Spleen (tissue), 11 donors: Measurements from ENCODE around the gene VEGFC. TPM values are rescaled to one million over a fixed set of nuclear protein-coding genes. Genes with fewer than 3 reads are reported as not detected.

Experiments used
- DNase-seq: peaks from one replicate; pipeline ENCODE4 v3.0.0-alpha.2; 2020
- H3K27ac ChIP-seq, 8 donors: fragments of 200-600 bp; sonication (generic) in 7 of 8; 1 replicate in 4 of 8; 2 replicates in 4 of 8; pipeline versions ENCODE4 v1.5.0 to v1.8.0; 2016 to 2021; ENCODE audit warnings: inconsistent platforms in 4 of 8, mild to moderate bottlenecking in 4 of 8, moderate library complexity in 1 of 8
- H3K27me3 ChIP-seq, 7 donors: fragments of 200-600 bp; sonication (generic) in 6 of 7; replicated peaks in 1 of 7; 1 replicate in 4 of 7; 2 replicates in 3 of 7; pipeline versions ENCODE4 v1.5.0 to v1.8.0; 2016 to 2021; ENCODE audit warnings: inconsistent platforms in 3 of 7, mild to moderate bottlenecking in 1 of 7
- H3K36me3 ChIP-seq, 6 donors: fragments of 200-600 bp; sonication (generic) in 5 of 6; 1 replicate in 4 of 6; 2 replicates in 2 of 6; pipeline versions ENCODE4 v1.5.0 to v1.8.0; 2016 to 2021; ENCODE audit warnings: inconsistent platforms in 2 of 6
- H3K4me1 ChIP-seq, 6 donors: fragments of 200-600 bp; sonication (generic) in 5 of 6; 1 replicate in 3 of 6; 2 replicates in 3 of 6; pipeline versions ENCODE4 v1.5.0 to v1.8.0; 2016 to 2021; ENCODE audit warnings: inconsistent platforms in 3 of 6
- H3K4me3 ChIP-seq, 8 donors: fragments of 200-600 bp; sonication (generic) in 7 of 8; 1 replicate in 4 of 8; 2 replicates in 4 of 8; pipeline versions ENCODE4 v1.5.0 to v1.8.0; 2016 to 2021; ENCODE audit warnings: inconsistent platforms in 4 of 8, mild to moderate bottlenecking in 4 of 8, moderate library complexity in 2 of 8
- H3K9me3 ChIP-seq, 8 donors: fragments of 200-600 bp; sonication (generic) in 7 of 8; 1 replicate in 4 of 8; 2 replicates in 4 of 8; pipeline versions ENCODE4 v1.5.0 to v1.8.0; 2016 to 2021; ENCODE audit warnings: inconsistent platforms in 4 of 8
- CTCF ChIP-seq, 11 experiments: fragments of 200-600 bp in 7 of 11; fragments of 450-650 bp in 4 of 11; sonication (generic) in 4 of 11; IDR thresholded peaks in 8 of 11; conservative IDR thresholded peaks in 3 of 11; 1 replicate in 7 of 11; 2 replicates in 4 of 11; pipeline versions ENCODE4 v1.4.0 to v1.8.0; 2016 to 2021; ENCODE audit warnings: antibody characterized with exemption in 11 of 11, inconsistent platforms in 4 of 11, mild to moderate bottlenecking in 1 of 11
- POLR2A ChIP-seq, 3 donors: fragments of 450-650 bp; IDR thresholded peaks; one replicate each; pipeline ENCODE4 v1.5.1; 2017; ENCODE audit warnings: antibody characterized with exemption in 3 of 3, mild to moderate bottlenecking in 1 of 3
- POLR2AphosphoS5 ChIP-seq, 3 donors: sonication (generic); formaldehyde crosslinking; IDR thresholded peaks; one replicate each; pipeline ENCODE4 v1.5.1; 2017; ENCODE audit warnings: antibody characterized with exemption in 3 of 3
- WGBS, 5 donors: extraction: QIAGEN DNeasy Blood & Tissue Kit in 3 of 5; methylation state at CpG; one replicate each; pipeline versions ENCODE4 v1.1.5 to v1.1.7; 2013 to 2018; 5-methylcytosine and 5-hydroxymethylcytosine counted together
- intact Hi-C: fragments of 100-400 bp; cut with DNase I; formaldehyde crosslinking; loops from one replicate; pipeline ENCODE4 v1.15.0; 2023; ENCODE audit warnings: low total_unique reads
- polyA plus RNA-seq, 3 donors: library from polyadenylated mRNA; stranded (reverse); fragments of 200-250 nt; gene quantifications; one replicate each; pipeline ENCODE4 v1.2.1, GENCODE V29; 2013
- total RNA-seq, 7 donors: library from RNA; depleted of rRNA in 3 of 7; stranded (reverse); fragments of >200 nt in 3 of 7; fragmentation: NEBNext Ultra II Directional in 4 of 7; extraction: Animal tissue kit (Norgen Biotek cat#: 25700) in 4 of 7; gene quantifications; one replicate each; pipeline versions ENCODE4 v1.1.0 to v1.2.1, GENCODE V29; 2016 to 2021
- donor health status: healthy with polysubstance abuse.
- donor health status: DM: no; HTN: no; CAD: no; lungs with moderate emphysema.
- donor health status: DM: no; HTN: no; CAD: no.
- donor health status: Bipolar disorder and iron deficiency.
- donor health status: healthy.
- donor health status: DM: no; HTN: no; CAD: no.
- donor health status: DM: yes; HTN: yes; CAD: no.

The VEGFC gene
- total and polyA plus RNA-seq, 10 donors, result 3.3 to 11.6 (median 4.6) TPM

- Histone ChIP-seq H3K9me3 (no peaks in the 10 kb centered on the region), H3K36me3 (no peaks in the 10 kb centered on the region), H3K27ac (no peak overlapping the region), H3K27me3 (no peaks in the 10 kb centered on the region), H3K4me1 (peaks cover 0 to 16% (median 0%) of the 10 kb centered on the region in 6 donors), H3K4me3 (no peak overlapping the region)
- TF ChIP-seq POLR2A (IDR thresholded peaks at IDR 0.05) (no peak), POLR2AphosphoS5 (IDR thresholded peaks at IDR 0.05) (no peak), CTCF (IDR thresholded peaks at IDR 0.05 in 8 of 11, conservative IDR thresholded peaks at IDR 0.05 in 3 of 11) (no peak)
- intact Hi-C loops, result no loop called here
- no peak for DNase-seq
- whole genome bisulfite sequencing, 5 donors, result 77 to 93% (median 83%) methylated on average over 5 of the region's 5 CpGs
Measured at GRCh38 chr4:176782191-176782590, 10.5 kb downstream of the VEGFC start.

GRCh38 chr4:176781739-176782100 lies 11.0 kb downstream of the VEGFC start:
- TF ChIP-seq POLR2A (IDR thresholded peaks at IDR 0.05) (no peak), CTCF (IDR thresholded peaks at IDR 0.05 in 8 of 11, conservative IDR thresholded peaks at IDR 0.05 in 3 of 11) (no peak), POLR2AphosphoS5 (IDR thresholded peaks at IDR 0.05) (no peak)
- WGBS, 5 donors, result 82 to 94% (median 88%) methylated on average over 4 of the region's 4 CpGs
- Histone ChIP-seq H3K9me3 (no peaks in the 10 kb centered on the region), H3K27ac (peak overlapping the region in 1 of 8 donors; percentile 12), H3K36me3 (no peaks in the 10 kb centered on the region), H3K4me3 (no peak overlapping the region), H3K4me1 (peaks cover 0 to 16% (median 0%) of the 10 kb centered on the region in 6 donors), H3K27me3 (no peaks in the 10 kb centered on the region)
- intact Hi-C loops, result no loop called here
- no peak for DNase-seq

GRCh38 chr4:176780995-176781738 lies 11.6 kb downstream of the VEGFC start:
- Histone ChIP-seq H3K9me3 (no peaks in the 10 kb centered on the region), H3K27me3 (no peaks in the 10 kb centered on the region), H3K27ac (peak overlapping the region in 1 of 8 donors; percentile 12), H3K36me3 (no peaks in the 10 kb centered on the region), H3K4me1 (peaks cover 0 to 16% (median 0%) of the 10 kb centered on the region in 6 donors), H3K4me3 (no peak overlapping the region)
- 73 to 89% (median 82%) methylated on average over 1 of the region's 1 CpG for WGBS, 5 donors
- intact Hi-C loops, result no loop called here
- no peak for DNase-seq
- TF ChIP-seq CTCF (IDR thresholded peaks at IDR 0.05 in 8 of 11, conservative IDR thresholded peaks at IDR 0.05 in 3 of 11) (no peak), POLR2A (IDR thresholded peaks at IDR 0.05) (no peak), POLR2AphosphoS5 (IDR thresholded peaks at IDR 0.05) (no peak)

- TF ChIP-seq POLR2AphosphoS5 (IDR thresholded peaks at IDR 0.05) (no peak), CTCF (IDR thresholded peaks at IDR 0.05 in 8 of 11, conservative IDR thresholded peaks at IDR 0.05 in 3 of 11) (no peak), POLR2A (IDR thresholded peaks at IDR 0.05) (no peak)
- WGBS, 5 donors, result 84 to 95% (median 87%) methylated on average over 4 of the region's 4 CpGs
- DNase-seq, result no peak
- Histone ChIP-seq H3K4me1 (peaks cover 0 to 16% (median 0%) of the 10 kb centered on the region in 6 donors), H3K36me3 (no peaks in the 10 kb centered on the region), H3K4me3 (no peak overlapping the region), H3K27me3 (no peaks in the 10 kb centered on the region), H3K27ac (no peak overlapping the region), H3K9me3 (no peaks in the 10 kb centered on the region)
- intact Hi-C loops, result no loop called here
Measured at GRCh38 chr4:176779421-176779820, 13.3 kb downstream of the VEGFC start.
